Glomerular visceral epithelial cell (primary cell): ENCODE measurements around the gene RRAS2.

Source experiments
- DNase-seq: peaks from one replicate; pipeline ENCODE4 v3.0.0-alpha.2; 2016; ENCODE audit errors: extremely low spot score

The RRAS2 gene

DNA sequence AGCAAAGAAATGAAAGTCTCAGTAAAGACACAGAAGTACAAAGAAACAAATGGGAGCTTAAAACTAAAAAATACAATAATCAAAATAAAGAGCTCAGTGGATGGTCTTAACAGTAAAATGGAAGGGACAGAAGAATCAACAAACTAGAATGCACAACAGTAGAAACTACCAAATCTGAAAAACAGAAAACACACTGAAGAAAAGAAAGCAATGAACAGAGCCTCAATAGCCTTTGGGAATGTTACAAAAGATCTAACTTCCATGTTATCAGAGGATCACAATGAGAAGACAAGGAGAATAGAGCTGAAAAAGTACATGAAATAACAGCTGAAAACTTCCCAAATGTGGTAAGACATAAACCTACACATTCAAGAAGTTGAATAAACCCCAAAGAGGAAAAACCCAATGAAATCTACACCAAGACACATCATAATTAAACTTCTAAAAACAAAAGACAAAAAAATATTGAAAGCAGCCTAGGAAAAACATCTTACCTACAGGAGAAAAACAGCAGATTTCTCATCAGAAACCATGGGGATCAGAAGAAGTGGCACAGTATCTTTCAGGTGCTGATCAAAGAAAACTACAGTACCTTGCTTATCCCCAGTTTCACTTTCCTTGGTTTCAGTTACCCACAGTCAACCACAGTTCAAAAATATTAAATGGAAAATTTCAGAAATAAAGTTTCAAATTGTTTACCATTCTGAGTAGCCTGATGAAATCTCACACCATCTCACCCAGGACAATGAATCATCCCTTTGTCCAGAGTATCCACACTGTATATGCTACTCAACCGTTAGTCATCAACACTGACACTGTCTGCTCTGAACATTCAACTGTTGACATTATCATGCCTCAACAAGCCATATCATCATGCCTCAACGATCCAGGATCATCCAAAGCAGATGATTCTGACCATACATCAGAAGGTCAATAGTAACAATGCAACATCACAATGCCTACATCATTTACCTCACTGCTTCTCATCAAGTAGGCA lies 22.2 kb downstream of the RRAS2 start:
- DNase-seq, result peak; percentile 89

DNA sequence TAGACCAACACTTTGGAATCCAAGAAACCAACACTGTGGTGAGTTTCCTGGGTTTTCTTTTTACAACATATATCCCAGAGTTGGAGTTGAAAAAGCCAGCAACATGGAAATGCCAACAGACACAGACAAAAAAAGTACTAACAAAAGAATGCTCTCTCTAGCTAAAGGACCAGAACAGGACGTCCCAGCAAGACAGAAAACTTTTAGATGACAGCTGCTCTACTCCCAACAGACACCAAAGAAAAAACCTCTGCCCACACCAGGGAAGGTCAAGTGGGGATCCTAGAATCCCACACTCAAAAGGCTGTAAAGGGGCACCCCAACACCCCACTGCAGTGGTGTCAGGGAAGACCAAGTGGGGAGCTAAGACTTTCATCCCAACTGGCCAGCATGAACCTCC lies 23.3 kb downstream of the RRAS2 start:
- DNase-seq, result no peak

DNA sequence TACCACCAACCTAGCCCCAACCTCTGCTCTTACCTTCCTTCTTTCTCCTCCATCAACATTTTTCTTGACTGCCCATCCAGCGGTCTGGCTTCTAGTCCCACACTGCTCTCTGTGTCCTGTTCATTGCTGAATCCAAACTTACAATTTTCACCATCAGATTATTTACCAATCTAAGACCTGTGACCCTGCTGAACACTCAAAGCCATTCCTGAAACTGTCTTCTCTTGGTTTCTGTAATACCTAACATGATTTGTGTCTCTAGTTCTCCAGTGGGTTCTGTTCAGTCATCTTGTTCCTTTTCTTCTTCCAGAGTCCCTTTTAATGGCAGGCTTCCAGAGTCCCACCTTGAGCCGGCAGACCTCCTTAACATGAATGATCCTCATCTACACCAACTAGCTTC lies 24.1 kb downstream of the RRAS2 start:
- DNase-seq, result no peak

DNA sequence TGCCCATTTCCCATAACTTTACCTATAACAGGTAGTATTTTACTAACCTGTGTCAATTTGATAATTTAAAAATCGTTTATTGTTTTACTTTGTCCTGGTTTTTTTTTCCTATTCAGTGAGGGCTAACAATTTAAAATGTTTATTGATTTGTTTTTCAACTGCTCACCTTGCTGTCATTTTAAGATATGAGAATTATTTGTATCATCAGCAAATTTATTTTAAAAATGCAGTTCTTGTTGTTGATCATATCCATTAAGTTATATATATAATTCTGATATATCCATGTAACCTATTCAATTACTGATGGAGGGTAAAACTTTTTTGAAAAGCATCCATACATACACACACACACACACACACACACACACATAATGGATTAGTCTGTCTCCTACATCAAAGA lies 24.8 kb downstream of the RRAS2 start:
- no peak for DNase-seq

DNA sequence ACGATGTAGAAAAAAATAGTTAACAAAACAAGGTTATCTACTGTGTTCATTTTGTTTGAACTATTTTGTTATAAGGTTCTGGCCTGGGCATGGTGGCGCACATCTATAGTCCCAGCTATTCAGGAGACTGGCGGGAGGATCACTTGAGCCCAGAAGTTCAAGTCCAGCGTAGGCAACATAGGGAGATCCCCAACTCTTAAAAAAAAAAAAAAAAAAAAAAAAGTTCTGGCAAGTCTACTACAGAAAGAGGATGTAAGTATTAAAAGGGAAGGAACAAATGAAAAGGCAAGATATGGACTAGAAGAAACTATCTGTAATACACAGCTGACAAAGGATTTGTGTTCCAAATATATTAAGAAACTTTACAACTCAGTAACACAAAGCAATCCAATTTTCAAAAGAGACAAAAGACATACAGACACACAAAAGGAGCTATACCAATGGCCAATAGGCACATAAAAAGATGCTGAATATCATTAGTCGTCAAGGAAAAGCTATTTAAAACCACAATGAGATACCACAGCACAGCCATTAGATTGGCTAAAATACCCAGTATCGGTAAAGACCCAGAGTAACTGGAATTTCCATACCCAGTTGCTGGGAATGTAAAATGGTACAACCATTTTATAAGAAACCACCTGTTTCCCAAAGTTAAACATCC lies 27.4 kb downstream of the RRAS2 start:
- no peak for DNase-seq

DNA sequence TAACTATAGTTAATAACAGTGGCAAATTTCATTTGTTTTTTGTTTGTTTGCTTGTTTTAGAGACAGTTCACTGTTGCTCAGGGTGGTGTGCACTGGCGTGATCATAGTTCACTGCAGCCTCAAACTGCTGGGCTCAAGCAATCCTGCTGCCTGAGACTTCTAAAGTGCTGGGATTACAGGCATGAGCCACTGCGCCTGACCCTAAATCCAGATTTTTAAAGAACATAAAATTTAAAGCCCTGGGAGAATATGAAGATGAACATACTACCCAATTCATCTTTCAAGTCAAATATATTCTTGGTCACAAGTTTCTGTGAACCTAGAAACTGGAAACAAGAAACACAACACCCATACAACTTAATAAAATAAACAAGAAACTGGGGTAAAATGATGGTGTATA lies 28.1 kb downstream of the RRAS2 start:
- no peak for DNase-seq

DNA sequence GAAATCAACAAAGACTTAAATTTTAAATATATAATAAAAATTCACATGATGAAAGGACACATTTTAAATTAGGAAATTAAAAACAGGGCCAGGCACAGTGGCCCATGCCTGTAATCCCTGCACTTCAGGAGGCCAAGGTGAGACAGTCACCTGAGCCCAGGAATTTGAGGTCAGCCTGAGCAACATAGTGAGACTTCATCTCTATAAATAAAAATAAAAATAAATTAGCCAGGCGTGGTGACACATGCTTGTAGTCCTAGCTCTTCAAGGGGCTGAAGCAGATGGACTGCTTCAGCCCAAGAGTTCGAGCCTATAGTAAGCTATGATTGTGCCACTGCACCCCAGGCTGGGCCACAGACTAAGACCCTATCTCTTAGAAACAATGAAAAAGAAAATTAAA lies 29.3 kb downstream of the RRAS2 start:
- DNase-seq, result no peak

DNA sequence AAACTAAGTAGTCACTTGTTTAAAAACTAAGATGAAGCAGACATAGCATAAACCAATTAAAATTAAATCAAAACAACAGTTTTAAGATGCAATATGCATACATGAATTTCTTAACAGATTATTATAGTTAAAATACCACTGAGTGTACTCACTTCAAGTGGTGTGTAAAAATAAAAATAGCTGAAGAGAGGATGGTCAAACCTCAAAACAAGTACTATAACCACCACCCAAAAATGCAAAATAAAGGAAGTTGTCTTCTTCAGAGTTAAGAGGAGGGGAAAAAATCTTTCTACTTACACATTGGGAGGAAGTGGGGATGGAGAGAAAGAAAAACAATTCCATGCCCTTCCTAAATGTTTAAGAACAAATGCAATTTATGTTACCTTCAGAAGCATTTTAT lies 31.9 kb downstream of the RRAS2 start:
- DNase-seq, result no peak

DNA sequence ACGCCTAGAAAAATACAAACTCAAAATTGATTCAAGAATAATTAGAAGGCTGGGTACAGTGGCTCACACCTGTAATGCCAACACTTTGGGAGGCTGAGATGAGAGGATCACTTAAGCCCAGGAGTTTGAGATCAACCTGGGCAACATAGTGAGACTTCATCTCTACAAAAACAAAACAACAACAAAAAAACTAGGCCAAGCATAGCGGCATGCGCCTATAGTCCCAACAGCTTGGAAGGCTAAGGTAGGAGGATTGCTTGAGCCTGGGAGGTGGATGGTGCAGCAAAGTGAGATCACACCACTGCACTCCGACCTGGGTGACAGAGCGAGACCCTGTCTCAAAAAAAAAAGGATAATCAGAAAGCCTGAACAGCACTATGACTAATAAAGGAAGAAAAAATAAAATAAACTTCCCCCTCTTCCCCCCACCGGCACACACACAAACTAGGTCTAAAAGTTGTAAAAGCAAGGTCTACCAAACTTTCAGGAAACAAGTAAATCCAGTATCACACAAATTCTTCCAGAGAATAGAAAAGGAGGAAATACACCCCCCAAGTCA lies 35.8 kb downstream of the RRAS2 start:
- DNase-seq, result no peak

DNA sequence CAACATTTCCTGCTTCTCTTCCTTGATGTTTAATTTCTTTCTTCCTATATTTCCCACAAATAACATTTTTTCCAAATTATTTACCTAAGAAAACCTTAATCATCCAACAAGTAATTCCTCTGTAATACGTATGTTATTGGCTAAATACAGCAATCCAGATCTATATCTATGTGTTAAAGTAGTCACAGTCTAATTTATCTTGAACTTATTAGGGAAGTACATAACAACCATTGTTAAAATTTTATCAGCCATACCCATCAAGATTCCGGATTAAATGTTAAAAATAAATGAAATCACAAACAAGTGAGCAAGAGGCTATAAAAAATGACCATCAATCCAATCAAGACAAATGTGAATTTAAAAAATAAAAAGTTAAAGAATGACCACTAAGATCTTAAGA lies 36.5 kb downstream of the RRAS2 start:
- no peak for DNase-seq

DNA sequence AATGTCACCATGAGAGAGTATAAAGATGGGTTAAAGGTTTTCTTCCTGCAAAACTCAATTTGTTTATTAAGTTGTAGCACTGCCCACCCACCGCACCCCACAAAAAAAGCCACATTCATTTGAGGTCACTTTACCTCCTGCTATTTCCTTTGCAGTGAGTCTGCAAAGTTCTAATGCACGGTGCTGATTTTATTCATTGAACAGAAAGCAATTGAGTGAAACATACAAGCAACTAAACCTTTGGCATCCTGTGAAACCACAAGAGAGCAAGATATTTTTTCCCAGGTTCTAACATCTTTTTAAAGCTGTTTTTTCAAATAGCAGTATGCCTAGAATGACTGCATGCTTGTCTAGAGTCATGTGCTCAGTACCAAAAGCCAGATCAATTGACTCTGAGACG lies 39.0 kb downstream of the RRAS2 start:
- peak; percentile 51 for DNase-seq

DNA sequence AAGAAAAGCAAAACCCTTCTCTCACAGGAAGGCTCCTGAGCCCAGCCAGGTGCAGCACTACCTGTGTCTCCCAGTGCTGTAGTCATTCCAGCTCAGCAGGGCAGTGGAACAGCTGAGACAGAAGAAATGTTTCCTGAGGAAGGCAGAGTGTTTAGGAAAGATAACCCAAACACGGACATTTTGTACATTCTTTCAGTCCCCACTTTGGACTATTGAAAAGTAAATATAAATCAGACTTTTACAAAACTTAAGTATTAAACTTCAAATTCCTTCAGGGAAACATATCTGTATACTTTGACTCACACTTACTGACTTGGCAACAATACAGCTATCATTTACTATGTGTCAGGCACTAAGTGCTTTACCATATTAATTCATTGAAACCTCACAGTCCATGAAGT lies 40.4 kb downstream of the RRAS2 start:
- DNase-seq, result no peak

DNA sequence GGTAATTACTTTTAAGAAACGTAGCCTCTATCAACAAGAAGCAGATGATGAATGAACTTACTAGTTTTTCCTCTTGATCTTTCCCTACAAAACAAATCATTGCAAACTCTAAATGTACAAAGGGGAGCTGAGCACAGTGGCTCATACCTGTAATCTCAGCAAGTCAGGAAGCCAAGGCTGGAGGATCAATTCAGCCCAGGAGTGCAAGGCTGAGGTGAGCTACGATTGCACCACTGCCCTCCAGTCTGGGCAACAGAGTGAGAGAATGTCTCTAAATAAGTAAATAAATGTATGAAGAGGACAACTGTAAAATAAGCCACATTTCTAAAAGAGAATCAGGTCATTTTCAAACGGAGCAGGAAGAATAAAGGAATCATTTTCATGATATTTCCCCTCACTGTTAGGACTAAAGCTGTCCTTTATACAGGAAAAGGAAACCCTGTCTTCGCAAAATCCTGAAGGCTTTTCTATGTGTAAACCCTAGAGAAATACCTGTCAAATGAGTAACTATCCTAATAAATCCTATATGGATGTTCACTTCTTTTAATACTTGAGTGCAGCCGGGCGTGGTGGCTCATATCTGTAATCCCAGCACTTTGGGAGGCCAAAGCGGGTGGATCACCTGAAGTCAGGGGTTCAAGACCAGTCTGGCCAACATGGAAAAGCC lies 41.2 kb downstream of the RRAS2 start:
- no peak for DNase-seq

DNA sequence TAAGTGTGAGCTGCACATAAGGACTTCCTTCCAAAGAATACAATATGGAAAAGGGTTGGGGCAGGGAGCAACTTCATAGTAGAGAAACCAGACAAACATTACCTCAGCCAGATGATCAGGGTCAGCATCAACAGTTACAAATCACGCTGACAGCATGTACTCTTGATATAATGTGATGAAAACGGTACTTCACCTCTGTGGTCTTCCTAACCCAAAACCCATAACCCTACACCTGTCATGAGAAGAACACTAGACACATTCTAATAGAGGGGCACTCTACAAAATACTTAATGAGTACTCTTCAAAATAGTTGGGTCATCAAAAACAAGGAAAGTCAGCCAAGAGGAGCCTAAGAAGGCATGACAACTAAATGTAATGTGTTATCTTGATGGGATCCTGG lies 43.9 kb downstream of the RRAS2 start:
- no peak for DNase-seq

DNA sequence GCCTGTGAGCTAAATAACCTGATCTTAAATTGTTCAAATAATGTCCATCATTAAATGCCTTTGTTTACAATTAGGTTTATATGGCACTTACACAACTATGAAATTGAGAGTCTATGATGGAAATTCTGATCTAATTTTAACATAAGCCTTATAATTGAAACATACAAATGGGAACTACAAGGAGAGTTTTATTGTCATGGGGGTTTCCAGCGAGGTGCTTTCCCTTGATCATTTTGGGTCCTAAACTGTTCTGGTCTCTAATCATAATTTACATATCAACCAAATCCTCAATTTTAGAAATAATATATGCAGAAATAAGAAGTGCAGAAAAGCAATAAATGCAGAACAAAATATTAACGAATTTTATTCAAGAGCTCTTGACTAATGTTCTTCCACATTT lies 44.9 kb downstream of the RRAS2 start:
- no peak for DNase-seq

DNA sequence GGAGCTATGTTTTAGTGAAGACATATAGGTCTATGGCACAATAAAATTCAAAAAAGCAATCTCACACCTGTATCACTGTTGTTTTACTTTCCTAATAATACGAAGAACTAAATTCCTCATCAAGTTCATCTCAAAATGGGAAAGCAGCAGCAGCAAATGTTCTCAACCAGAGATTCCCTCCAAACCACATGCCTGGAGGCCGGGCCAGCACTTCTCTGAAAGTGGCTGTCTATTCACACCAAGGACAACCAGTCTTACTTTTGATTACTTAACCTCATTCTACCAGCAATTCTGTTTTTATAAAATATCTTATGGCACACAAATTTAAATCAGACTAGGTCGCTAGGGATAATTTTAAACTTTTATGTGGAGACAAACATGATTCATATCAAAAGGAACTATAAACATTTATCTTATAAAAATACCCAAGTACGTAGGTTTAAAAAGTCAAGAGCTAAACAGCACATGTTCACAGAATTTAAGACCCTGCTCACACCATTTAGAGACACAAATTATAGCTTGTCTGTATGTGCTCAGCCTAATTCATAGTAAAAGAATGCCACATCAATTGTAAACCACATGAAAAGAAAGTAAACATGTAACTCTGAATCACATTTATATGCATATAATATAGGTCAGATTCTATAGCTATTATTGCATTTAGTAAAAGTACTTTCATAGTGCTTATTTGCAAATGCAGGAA lies 46.1 kb downstream of the RRAS2 start:
- no peak for DNase-seq

DNA sequence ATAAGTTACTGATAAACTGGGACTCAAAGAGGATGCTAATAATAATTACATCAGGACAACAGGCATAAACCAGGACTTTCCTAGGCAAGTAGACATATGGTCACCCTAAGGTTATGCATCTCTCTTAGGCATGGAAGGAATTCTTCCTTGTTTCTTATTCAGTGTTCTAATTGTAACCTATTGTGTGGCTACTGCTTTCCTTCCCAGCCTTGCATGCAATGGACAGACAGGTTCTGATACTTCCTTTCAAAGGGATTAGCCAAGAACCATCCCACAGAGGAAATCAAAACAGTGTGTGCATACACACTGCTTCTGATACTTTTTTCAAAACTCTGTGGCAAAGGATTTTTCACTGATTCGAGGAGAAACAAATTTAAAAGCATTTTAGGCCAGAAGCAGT lies 48.3 kb downstream of the RRAS2 start:
- DNase-seq, result no peak

DNA sequence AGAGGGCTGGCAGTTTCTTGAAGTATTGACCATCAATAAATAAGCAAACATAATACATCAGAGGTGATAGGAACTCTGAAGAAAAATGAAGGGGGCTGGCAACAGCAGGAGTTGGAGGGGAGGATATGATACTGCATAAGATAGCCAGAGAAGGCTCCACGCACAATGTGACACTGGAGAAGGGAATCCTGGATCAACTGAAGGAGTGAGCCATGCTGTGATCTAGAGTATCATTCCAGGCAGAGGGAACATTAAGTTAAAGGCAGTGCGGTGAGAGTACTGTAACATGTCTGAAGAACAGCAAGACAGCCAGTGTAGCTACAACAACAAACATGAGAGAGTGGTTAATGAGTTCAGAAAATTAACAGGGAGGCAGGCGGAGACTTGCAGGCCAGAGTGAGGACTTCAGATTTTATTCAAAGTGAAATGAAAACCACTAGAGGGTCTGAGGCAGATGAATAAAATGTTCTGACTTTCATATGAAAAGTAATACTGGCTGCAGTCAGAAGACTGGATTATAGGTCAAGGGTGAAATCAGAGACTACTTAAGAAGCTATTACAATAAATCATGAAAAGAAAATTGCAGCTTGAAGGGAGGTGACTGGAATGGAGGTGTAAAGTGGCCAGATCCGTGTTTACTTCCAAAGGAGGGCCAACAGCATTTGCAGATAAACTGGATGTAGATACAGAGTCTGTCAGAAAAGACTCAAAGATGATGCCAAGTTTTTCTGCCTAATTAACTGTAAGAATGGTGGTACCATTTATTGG lies 49.4 kb downstream of the RRAS2 start:
- DNase-seq, result no peak

DNA sequence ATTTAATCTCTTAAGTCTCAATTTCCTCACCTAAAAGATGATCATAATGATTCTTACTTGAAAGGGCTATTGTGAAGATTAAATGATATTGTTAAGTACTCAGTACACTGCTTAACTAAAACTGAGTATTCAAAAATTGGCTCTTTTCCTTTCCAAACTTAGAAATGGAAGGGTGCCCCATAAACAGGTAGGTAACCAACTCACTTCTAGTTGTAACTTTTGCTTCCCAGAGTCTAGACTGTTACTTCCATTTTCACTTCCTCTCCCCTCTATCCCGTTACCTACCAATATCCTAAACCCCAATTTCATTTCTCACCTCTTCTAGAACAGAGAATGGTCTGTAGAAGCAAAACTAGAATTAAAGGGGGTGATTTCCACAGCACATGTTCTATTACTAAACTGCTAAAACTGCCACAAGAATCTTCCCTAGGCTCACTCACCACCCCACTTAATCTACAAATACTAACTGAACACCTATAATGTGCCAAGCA lies 50.0 kb downstream of the RRAS2 start:
- DNase-seq, result no peak

DNA sequence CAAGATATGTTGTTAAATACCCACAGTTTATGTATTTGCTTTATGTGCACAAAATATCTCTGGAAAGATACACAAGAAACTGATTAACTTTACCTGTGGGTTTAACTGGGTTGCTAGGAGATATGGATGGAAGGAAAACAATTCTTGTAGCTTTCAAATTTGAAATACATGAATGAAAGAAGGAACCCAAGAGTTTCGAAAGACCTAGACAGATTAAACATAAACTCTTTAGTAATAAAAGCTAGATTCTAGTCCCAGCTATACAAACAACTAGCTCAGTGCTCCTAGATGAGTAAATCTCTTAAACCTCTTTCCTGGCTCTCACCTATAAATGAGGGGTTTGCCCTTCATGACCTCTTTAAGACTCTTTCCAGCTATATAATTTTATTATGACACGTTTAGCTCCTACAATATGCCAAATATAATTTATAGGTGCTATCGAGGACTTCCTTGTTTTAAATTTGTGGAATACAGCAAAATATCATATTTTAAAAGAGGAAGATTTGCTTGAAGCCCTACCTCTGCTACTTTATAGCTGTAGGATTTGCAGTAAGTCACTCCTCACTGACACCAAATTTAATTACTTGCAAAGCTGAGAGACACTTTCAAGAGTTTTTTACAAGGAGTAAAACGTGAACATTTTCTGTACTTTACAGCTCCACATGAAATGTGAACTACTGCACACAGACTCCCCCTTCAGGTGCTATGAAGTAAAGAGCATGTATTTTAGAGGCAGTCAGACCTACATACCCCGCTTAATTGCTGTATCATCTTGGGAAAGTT lies 50.7 kb downstream of the RRAS2 start:
- DNase-seq, result peak; percentile 43
